RWPE2 (cell line): Measurements from ENCODE around the gene POU2AF1.

Experiments
- ATAC-seq: fragments of 200-7000 bp; cut with Tn5 transposase; 3 replicates; pipeline ENCODE4 v1.9.1; 2021; ENCODE audit warnings: low read depth
- DNase-seq: peaks from one replicate; pipeline ENCODE4 v3.0.0-alpha.2; 2020; ENCODE audit warnings: low spot score
- H3K27ac ChIP-seq: fragments of 450-650 bp; 2 replicates; pipeline ENCODE4 v1.5.1; 2017; ENCODE audit warnings: mild to moderate bottlenecking; ENCODE audit not compliant: poor library complexity, severe bottlenecking
- H3K27me3 ChIP-seq: fragments of 250-450 bp; sonication (Bioruptor Pico); 2 replicates; pipeline ENCODE4 v1.5.1; 2021; ENCODE audit warnings: mild to moderate bottlenecking, moderate library complexity; ENCODE audit not compliant: insufficient read depth, poor library complexity, severe bottlenecking
- H3K36me3 ChIP-seq: fragments of 250-450 bp; sonication (Bioruptor Pico); 2 replicates; pipeline ENCODE4 v1.5.1; 2020; ENCODE audit warnings: low read depth, mild to moderate bottlenecking, moderate library complexity
- H3K4me1 ChIP-seq: fragments of 250-450 bp; sonication (Bioruptor Pico); 2 replicates; pipeline ENCODE4 v1.5.1; 2021; ENCODE audit warnings: mild to moderate bottlenecking, moderate library complexity; ENCODE audit not compliant: insufficient read depth, poor library complexity, severe bottlenecking
- H3K4me3 ChIP-seq: fragments of 250-450 bp; sonication (Bioruptor Pico); 2 replicates; pipeline ENCODE4 v1.5.1; 2021; ENCODE audit warnings: mild to moderate bottlenecking, moderate library complexity; ENCODE audit not compliant: severe bottlenecking
- H3K9me3 ChIP-seq: fragments of 250-450 bp; sonication (Bioruptor Pico); 2 replicates; pipeline ENCODE4 v1.5.1; 2021; ENCODE audit warnings: mild to moderate bottlenecking, moderate library complexity; ENCODE audit not compliant: severe bottlenecking
- CTCF ChIP-seq: fragments of 450-650 bp; IDR thresholded peaks from one replicate; pipeline ENCODE4 v1.5.1; 2017; ENCODE audit warnings: mild to moderate bottlenecking, moderate library complexity; ENCODE audit not compliant: poor library complexity, severe bottlenecking

The POU2AF1 gene

GRCh38 chr11:111307472-111308108 is 71.5 kb downstream of the POU2AF1 start:
- H3K4me1 ChIP-seq: no peaks in the 10 kb centered on the region
- ATAC-seq: no peak
- H3K27ac ChIP-seq: no peak overlapping the region

GRCh38 chr11:111306321-111306720 is 72.8 kb downstream of the POU2AF1 start:
- ATAC-seq (no peak), DNase-seq (no peak)
- Histone ChIP-seq H3K4me1 (no peaks in the 10 kb centered on the region), H3K27me3 (peaks cover 16% of the 10 kb centered on the region), H3K4me3 (no peak overlapping the region), H3K27ac (no peak overlapping the region), H3K36me3 (no peaks in the 10 kb centered on the region), H3K9me3 (no peaks in the 10 kb centered on the region)
- no peak for TF ChIP-seq CTCF

More at GRCh38 chr11:111307472-111308108, 71.5 kb downstream of the POU2AF1 start:
- no peak for DNase-seq
- TF ChIP-seq CTCF: no peak
- H3K27me3 ChIP-seq: peaks cover 14% of the 10 kb centered on the region
- H3K4me3 ChIP-seq: no peak overlapping the region
- H3K36me3 ChIP-seq: no peaks in the 10 kb centered on the region
- H3K9me3 ChIP-seq: no peaks in the 10 kb centered on the region

GRCh38 chr11:111305876-111306275 is 73.2 kb downstream of the POU2AF1 start:
- Histone ChIP-seq H3K27me3 (peaks cover 16% of the 10 kb centered on the region), H3K36me3 (no peaks in the 10 kb centered on the region), H3K9me3 (no peaks in the 10 kb centered on the region), H3K27ac (no peak overlapping the region), H3K4me3 (no peak overlapping the region), H3K4me1 (no peaks in the 10 kb centered on the region)
- no peak for TF ChIP-seq CTCF
- DNase-seq (no peak), ATAC-seq (no peak)

DNA sequence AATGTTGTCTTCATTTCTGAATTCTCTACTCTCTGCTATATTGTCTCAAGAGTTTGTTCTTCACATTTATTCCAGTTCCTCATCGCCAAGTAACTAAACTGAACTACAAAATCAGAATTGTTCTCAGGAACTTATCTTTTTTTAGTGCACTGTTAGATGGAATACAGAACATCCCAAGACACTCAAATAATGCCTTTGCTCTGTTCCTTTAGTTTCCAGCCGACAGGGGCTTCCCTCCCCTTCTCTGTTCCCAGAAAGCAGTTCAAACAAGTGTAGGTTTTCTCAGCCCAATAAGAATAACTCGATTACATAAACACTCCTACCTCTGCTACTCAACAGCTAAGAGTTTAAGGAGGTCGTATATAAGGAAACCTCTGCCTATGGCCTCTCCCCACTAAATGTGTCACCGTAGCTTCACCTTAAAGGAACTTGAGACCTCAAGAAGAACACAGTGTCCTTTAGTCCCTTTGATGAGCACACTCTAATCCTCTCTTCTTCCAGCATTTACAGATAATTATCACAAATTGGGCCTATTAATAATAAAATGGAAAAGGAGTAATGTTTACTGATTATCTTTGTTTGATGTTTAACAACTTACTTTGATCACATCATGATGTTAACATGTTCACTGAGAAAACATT is 73.8 kb downstream of the POU2AF1 start:
- TF ChIP-seq CTCF: no peak
- DNase-seq (no peak), ATAC-seq (no peak)
- Histone ChIP-seq H3K9me3 (no peaks in the 10 kb centered on the region), H3K4me1 (no peaks in the 10 kb centered on the region), H3K27ac (no peak overlapping the region), H3K36me3 (no peaks in the 10 kb centered on the region), H3K27me3 (peaks cover 18% of the 10 kb centered on the region), H3K4me3 (no peak overlapping the region)

- Histone ChIP-seq H3K9me3 (no peaks in the 10 kb centered on the region), H3K36me3 (no peaks in the 10 kb centered on the region), H3K27me3 (peaks cover 25% of the 10 kb centered on the region), H3K4me3 (no peak overlapping the region), H3K4me1 (no peaks in the 10 kb centered on the region), H3K27ac (no peak overlapping the region)
- TF ChIP-seq CTCF: no peak
- DNase-seq (no peak), ATAC-seq (no peak)
Observed at GRCh38 chr11:111303461-111303860, 75.6 kb downstream of the POU2AF1 start.
